CD4-positive, alpha-beta T cell treated with Interleukin-15 for 4 hours (primary cell): ENCODE measurements around the gene ASS1.

ENCODE experiments used
- DNase-seq: peaks from one replicate; pipeline ENCODE4 v3.0.0-alpha.2; 2020; ENCODE audit warnings: low spot score

Gene ASS1

DNA sequence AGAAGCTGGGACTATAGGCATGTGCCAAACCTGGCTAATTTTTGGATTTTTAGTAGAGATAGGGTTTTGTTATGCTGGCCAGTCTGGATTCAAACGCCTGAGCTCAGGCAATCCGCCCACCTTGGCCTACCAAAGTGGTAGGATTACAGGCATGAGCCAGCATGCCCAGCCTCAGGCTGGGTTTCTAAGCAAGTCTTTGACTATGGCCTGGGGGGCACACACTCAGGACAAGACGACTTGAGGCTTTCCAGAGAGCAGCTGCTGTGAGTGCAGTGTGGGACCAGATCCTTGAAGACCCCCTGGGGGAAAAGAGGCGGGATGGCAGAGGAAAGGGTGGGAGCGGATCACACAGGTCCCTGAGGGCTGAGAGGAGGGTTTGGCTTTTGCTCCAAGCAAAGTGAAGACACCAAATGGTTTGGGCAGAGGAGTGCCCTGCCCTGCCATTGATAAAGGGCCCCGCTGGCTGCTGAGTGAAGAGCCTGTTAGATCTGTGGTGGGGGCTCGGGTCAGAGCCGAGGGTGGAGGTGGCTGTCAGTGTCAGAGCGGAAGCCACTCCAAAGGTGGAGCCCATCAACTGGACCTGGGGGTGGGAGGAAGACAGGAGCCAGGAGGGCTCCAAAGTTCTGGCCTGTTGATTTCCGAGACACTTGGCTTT is 87.8 kb downstream of the ASS1 start:
- DNase-seq: no peak

DNA sequence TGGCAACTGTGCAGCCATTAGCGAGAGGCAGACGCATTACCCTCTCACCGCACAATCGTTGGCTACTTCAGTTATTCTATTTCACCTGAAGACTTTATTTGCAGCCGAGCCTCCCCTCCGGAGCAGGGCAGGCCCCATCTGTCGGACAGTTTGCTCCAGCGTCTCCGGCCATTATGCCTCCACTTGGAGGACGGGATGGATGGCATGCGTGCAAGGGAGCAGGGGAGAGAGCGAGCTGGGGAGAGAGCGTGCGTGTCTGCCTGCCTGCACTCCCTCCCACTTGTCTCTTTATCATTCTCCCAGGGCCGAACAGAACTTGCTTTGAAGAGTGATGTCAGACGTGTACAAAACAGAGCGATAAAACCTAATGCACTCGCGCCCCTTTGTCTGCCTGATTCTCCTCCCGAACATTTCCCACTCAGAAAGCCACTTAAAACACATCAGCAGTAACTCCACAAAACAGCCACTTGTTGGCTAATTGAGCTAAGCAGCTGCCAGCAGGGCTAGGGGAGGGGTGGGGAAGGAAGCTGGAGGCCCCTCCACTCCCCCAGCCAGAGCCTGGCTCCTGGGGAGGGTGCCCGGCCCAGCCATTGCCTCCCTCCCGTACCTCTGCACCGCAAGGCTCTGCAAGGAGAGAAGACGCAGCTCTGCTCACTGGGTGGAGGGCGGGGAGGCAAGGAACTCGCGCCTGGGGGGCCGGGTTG is 91.2 kb downstream of the ASS1 start:
- no peak for DNase-seq

DNA sequence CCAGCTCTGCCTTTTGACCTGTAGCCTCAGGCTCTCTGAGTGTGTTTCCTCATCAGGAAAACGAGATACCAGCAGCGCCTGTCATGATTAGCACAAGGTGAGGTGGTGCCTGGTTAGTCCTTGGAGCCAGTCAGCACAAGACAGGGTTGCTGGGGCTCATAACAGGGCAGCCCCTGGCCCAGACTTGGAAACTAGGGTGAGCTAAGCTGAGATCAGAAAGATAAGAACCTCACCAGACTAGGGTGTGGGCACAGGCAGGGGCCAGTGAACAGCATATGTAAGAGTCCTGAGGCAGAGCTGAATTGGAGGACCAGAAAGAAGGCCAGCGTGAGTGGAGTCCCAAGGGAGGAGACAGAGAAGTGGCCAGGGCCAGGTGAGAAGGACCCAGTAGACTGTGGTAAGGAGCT is 91.9 kb downstream of the ASS1 start:
- no peak for DNase-seq

GRCh38 chr9:130537346-130538050 is 92.7 kb downstream of the ASS1 start:
- no peak for DNase-seq

DNA sequence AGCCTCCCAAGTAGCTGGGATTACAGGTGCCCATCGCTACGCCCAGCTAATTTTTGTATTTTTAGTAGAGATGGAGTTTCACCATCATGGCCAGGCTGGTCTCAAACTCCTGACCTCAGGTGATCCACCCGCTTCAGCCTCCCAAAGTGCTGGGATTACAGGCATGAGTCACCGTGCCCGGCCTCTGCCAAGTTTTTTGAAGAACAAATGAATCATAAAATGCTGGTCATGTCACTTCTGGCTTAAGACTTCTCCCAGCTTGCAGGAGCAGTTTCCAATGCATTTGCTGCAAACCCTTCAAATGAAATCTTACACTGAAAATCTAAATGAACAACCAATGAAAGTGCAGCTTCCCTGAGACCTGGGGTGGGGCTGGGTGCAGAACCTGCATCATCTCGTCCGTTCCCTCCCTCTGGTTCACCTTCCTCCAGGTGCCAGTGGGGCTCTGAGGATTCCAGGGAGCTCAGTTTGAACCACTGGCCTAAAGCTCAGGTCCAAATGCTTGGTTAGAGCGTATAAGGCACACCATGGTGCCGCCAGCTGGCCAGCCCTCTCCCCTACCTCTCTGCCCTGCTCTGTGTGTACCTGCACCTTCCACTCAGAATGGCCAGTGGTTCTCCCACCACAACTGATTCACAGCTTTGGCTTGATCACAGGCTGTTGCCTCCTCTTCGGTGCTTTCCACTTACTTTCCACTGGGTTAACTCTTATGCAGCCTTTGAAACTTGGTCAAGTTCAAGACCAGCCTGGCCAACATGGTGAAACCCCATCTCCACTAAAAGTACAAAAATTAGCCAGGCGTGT is 94.9 kb downstream of the ASS1 start:
- DNase-seq: no peak

- no peak for DNase-seq
These were observed 96.8 kb downstream of the ASS1 start for GRCh38 chr9:130541533-130541932.

DNA sequence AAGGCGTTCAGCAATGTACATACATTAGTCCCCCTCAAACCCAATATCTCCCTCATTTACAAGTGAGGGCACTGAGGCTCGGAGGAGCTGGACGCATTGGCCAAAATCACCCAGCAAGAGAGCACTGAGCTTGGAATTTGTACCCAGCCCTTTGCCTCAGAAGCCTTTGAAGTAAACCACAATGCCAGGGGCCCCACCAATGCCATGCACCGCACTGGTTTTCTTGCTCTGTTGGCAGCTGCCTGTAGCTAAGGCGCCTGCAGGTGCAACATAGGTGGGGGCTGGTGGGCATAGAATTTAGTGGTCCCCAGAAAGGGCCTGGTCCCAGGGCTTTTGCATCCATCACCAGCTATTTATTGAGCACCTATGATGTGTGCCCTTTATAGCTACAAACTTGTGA is 97.3 kb downstream of the ASS1 start:
- no peak for DNase-seq

GRCh38 chr9:130542457-130543228 is 97.9 kb downstream of the ASS1 start:
- DNase-seq: no peak

GRCh38 chr9:130543368-130543767 is 98.6 kb downstream of the ASS1 start:
- DNase-seq: no peak

GRCh38 chr9:130543859-130544258 is 99.1 kb downstream of the ASS1 start:
- no peak for DNase-seq

DNA sequence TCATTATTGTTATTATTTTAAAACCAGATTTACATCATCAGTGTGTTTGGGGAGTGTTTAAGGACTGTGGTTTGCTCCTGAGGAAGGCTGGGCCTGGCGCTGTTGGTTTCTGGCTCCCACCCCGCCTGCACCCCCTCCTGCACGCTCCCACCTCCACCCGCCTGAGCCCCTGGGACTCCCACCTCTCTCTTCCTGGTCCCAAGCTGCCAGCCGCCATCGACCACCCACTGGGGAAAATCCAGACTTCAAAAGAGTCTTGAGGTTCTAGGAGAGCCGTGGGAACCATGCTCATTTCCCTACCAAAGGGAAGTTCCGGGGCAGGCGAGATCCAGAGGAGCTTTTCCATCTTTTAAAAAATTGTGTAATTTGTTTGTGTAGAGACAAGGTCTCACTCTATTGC is 99.6 kb downstream of the ASS1 start:
- no peak for DNase-seq

DNA sequence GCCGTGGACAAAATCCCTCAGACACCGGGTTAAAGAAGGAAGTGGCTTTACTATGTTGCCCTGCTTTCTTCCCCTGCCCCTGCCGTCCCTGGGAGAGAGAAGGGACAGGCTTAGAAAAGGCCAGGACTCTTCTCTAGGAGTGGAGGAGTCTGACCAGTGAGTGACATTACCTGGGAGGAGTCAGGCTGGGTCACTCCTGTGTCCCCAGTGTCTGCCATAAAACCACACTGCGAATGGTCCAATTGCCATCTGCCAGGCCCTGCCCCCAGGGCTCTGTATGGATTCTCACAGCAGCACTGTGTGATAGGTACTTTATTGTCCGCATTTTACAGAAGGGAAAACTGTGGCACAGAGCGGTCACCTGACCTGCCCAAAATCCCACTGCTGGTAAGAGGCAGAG is 103.3 kb downstream of the ASS1 start:
- DNase-seq: no peak

GRCh38 chr9:130549093-130549735 is 104.5 kb downstream of the ASS1 start:
- no peak for DNase-seq
